Panc1 (cell line): Measurements from ENCODE around the gene NR3C1. TPM values are rescaled to one million over a fixed set of nuclear protein-coding genes. Genes with fewer than 3 reads are reported as not detected.

Source experiments
- ATAC-seq: fragments of 200-7000 bp; cut with Tn5 transposase; 2 replicates; pipeline ENCODE4 v1.9.1; 2020; ENCODE audit warnings: mild to moderate bottlenecking, moderate library complexity
- BruUV-seq: library from RNA; stranded (reverse); fragments of 400-500 nt; replicated peaks from 2 replicates; lab custom pipeline; 2021; lab: Mats Ljungman, UMichigan
- CTCF ChIA-PET: fragments of 300-600 bp; sonication (Branson Sonifier 250); formaldehyde crosslinking; loops from one replicate; lab custom pipeline; 2022; ENCODE audit warnings: antibody characterized with exemption; lab: Charles Lee
- POLR2A ChIA-PET: fragments of 300-600 bp; sonication (Branson Sonifier 250); formaldehyde crosslinking; loops from one replicate; lab custom pipeline; 2022; ENCODE audit warnings: antibody characterized with exemption; lab: Charles Lee
- DNase-seq: peaks from one replicate; pipeline ENCODE4 v3.0.0-alpha.2; 2010; ENCODE audit warnings: low read depth, low spot score
- H3K27ac ChIP-seq: 2 replicates; pipeline ENCODE4 v1.5.1; 2011; ENCODE audit warnings: mild to moderate bottlenecking, low read length, inconsistent platforms
- H3K27me3 ChIP-seq: fragments of 200-500 bp; sonication (Bioruptor generic); 2 replicates; pipeline ENCODE4 v1.6.0; 2014; ENCODE audit warnings: low read length, inconsistent platforms; ENCODE audit not compliant: control insufficient read depth, insufficient read depth
- H3K36me3 ChIP-seq: fragments of 200-500 bp; sonication (Bioruptor generic); 2 replicates; pipeline ENCODE4 v1.5.1; 2014; ENCODE audit warnings: inconsistent platforms, mild to moderate bottlenecking, low read length, moderate library complexity; ENCODE audit not compliant: control insufficient read depth, insufficient read depth
- H3K4me1 ChIP-seq: 2 replicates; pipeline ENCODE4 v1.5.1; 2011; ENCODE audit warnings: inconsistent platforms, mild to moderate bottlenecking, low read length, moderate library complexity; ENCODE audit not compliant: control insufficient read depth, insufficient read depth
- H3K4me3 ChIP-seq, 2 experiments: 2 replicates each; pipeline ENCODE4 v1.5.1; 2011 to 2012; ENCODE audit warnings: low read depth in 2 of 2, low read length in 2 of 2, mild to moderate bottlenecking in 2 of 2, inconsistent platforms in 1 of 2, moderate library complexity in 1 of 2
- H3K9me3 ChIP-seq: fragments of 200-500 bp; sonication (Bioruptor generic); 2 replicates; pipeline ENCODE4 v1.5.1; 2014; ENCODE audit warnings: low read depth, mild to moderate bottlenecking, inconsistent platforms, low read length, moderate library complexity; ENCODE audit not compliant: control insufficient read depth, insufficient read depth
- POLR2AphosphoS5 ChIP-seq: IDR thresholded peaks from 2 replicates; pipeline ENCODE4 v1.6.1; 2012; ENCODE audit warnings: mild to moderate bottlenecking, low read depth, low read length, moderate library complexity
- SIN3A ChIP-seq: IDR thresholded peaks from 2 replicates; pipeline ENCODE4 v1.6.1; 2012; ENCODE audit warnings: low read depth, mild to moderate bottlenecking, low read length, moderate library complexity, borderline replicate concordance; ENCODE audit not compliant: insufficient read depth
- TCF7L2 ChIP-seq: IDR thresholded peaks from 2 replicates; pipeline ENCODE4 v1.6.1; 2011; ENCODE audit warnings: mild to moderate bottlenecking, low read depth, low read length, inconsistent platforms
- in situ Hi-C: cut with HindIII; loops from 2 replicates; pipeline ENCODE4 v1.10.0; 2016; ENCODE audit warnings: low sequenced_read_pairs, low pct_unique_long_range_greater_than_20kb
- intact Hi-C: fragments of 100-400 bp; cut with micrococcal nuclease; formaldehyde crosslinking; loops from one replicate; pipeline ENCODE4 v1.10.0; 2022; ENCODE audit not compliant: unreplicated experiment
- total RNA-seq: library from RNA; stranded (reverse); gene quantifications from one replicate; pipeline ENCODE4 v1.2.1, GENCODE V29; 2021; ENCODE audit not compliant: unreplicated experiment
- TF ChIP-seq, protein P1 (sequence below), 2 experiments: IDR thresholded peaks; 2 replicates each; pipeline ENCODE4 v1.6.1; 2011 to 2012; ENCODE audit warnings: low read depth in 2 of 2, control low read depth in 1 of 2, low read length in 1 of 2, mild to moderate bottlenecking in 1 of 2, moderate library complexity in 1 of 2; ENCODE audit not compliant: insufficient read depth in 1 of 2
- TF ChIP-seq, protein P2 (sequence below): fragments of 450-650 bp; IDR thresholded peaks from 2 replicates; pipeline ENCODE4 v1.5.1; 2017; ENCODE audit warnings: mild to moderate bottlenecking

NR3C1 gene
- total RNA-seq, 1 experiment from 2014 or later, result 52.6 TPM

DNA sequence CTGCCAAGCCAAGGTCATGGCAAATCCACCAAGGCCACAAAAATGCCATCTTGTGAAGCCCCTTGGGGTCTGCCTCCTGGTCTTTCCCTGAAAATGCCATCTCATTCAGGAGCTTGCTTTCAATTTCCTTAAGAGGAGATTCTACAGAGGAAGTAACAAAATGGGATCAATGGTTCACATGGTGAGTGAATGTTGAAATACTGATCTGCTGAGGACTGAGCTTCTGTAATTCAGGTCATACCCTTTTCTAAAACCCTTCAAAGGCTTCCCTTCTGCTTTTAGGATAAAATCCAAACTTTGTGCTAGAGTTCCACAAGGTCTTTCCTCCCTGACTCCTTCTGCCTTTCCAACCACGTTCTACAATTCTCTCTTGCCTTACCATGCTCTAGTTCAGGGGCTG is 24.7 kb upstream of the NR3C1 start:
- CTCF ChIA-PET, result no interaction called here
- Histone ChIP-seq H3K4me1 (no peaks in the 10 kb centered on the region), H3K27me3 (no peaks in the 10 kb centered on the region), H3K27ac (no peak overlapping the region), H3K4me3 (no peak overlapping the region), H3K9me3 (no peaks in the 10 kb centered on the region), H3K36me3 (no peaks in the 10 kb centered on the region)
- ATAC-seq (no peak), DNase-seq (no peak)
- TF ChIP-seq, protein P1, sequence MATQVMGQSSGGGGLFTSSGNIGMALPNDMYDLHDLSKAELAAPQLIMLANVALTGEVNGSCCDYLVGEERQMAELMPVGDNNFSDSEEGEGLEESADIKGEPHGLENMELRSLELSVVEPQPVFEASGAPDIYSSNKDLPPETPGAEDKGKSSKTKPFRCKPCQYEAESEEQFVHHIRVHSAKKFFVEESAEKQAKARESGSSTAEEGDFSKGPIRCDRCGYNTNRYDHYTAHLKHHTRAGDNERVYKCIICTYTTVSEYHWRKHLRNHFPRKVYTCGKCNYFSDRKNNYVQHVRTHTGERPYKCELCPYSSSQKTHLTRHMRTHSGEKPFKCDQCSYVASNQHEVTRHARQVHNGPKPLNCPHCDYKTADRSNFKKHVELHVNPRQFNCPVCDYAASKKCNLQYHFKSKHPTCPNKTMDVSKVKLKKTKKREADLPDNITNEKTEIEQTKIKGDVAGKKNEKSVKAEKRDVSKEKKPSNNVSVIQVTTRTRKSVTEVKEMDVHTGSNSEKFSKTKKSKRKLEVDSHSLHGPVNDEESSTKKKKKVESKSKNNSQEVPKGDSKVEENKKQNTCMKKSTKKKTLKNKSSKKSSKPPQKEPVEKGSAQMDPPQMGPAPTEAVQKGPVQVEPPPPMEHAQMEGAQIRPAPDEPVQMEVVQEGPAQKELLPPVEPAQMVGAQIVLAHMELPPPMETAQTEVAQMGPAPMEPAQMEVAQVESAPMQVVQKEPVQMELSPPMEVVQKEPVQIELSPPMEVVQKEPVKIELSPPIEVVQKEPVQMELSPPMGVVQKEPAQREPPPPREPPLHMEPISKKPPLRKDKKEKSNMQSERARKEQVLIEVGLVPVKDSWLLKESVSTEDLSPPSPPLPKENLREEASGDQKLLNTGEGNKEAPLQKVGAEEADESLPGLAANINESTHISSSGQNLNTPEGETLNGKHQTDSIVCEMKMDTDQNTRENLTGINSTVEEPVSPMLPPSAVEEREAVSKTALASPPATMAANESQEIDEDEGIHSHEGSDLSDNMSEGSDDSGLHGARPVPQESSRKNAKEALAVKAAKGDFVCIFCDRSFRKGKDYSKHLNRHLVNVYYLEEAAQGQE (IDR thresholded peaks at IDR 0.05; ENCODE audit: insufficient read depth in 1 of 2, low read depth in 2 of 2, low read length in 1 of 2), result no peak
- TF ChIP-seq TCF7L2, result no peak
- TF ChIP-seq SIN3A, result no peak
- TF ChIP-seq, protein P2, sequence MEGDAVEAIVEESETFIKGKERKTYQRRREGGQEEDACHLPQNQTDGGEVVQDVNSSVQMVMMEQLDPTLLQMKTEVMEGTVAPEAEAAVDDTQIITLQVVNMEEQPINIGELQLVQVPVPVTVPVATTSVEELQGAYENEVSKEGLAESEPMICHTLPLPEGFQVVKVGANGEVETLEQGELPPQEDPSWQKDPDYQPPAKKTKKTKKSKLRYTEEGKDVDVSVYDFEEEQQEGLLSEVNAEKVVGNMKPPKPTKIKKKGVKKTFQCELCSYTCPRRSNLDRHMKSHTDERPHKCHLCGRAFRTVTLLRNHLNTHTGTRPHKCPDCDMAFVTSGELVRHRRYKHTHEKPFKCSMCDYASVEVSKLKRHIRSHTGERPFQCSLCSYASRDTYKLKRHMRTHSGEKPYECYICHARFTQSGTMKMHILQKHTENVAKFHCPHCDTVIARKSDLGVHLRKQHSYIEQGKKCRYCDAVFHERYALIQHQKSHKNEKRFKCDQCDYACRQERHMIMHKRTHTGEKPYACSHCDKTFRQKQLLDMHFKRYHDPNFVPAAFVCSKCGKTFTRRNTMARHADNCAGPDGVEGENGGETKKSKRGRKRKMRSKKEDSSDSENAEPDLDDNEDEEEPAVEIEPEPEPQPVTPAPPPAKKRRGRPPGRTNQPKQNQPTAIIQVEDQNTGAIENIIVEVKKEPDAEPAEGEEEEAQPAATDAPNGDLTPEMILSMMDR, result no peak
- TF ChIP-seq POLR2AphosphoS5, result no peak
- intact Hi-C loops, result no loop called here
- in situ Hi-C loops, result no loop called here
- POLR2A ChIA-PET, result no interaction called here
- BruUV-seq, result no TSS peak

DNA sequence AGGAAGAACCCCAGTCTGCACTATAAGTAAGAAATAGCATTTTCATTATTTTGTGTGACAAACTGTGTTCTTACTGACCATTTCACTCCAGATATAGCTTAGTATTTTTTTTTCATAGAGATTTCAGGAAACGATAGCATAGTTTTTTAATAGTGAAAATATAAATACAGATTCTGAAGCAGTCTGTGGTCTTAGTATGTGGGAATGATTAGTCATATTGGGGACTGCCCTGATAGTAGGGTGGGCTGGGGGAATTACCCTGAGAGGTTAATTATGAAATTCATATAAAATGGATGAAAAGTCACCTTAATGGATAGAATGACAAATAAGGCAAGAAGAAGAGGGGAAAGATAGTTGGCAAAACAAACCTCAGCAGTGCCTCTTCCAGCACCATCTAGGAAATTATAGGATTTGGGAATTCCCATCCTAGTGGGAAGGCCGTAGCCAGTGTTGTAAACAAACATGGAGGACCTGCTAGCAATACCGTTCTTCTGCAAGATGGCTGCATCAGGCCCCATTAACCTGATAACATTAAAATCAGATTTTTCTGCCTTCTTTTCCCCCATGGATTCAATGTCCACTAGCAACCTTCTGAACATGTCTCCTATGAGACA is 23.7 kb upstream of the NR3C1 start:
- Histone ChIP-seq H3K9me3 (no peaks in the 10 kb centered on the region), H3K4me3 (no peak overlapping the region), H3K27me3 (no peaks in the 10 kb centered on the region), H3K4me1 (no peaks in the 10 kb centered on the region), H3K36me3 (no peaks in the 10 kb centered on the region), H3K27ac (no peak overlapping the region)
- POLR2A ChIA-PET, result no interaction called here
- no peak for TF ChIP-seq POLR2AphosphoS5
- TF ChIP-seq TCF7L2, result no peak
- TF ChIP-seq SIN3A, result no peak
- TF ChIP-seq, protein P2, result no peak
- TF ChIP-seq, protein P1 (IDR thresholded peaks at IDR 0.05; ENCODE audit: insufficient read depth in 1 of 2, low read depth in 2 of 2, low read length in 1 of 2), result no peak
- DNase-seq, result no peak
- CTCF ChIA-PET, result no interaction called here
- intact Hi-C loops, result no loop called here
- no peak for ATAC-seq
- in situ Hi-C loops, result no loop called here
- no TSS peak for BruUV-seq
